ENCODE data around the gene TSPAN16. TPM values are rescaled to one million over a fixed set of nuclear protein-coding genes. Genes with fewer than 3 reads are reported as not detected.
"Not testable (repeated sequence)": the region's sequence is repeated elsewhere in the genome, so short reads cannot be mapped to it uniquely, and the experiment has no call there.

Gene TSPAN16
- total RNA-seq, 2 donors from 2014 or later: not detected

GRCh38 chr19:11349171-11349570 lies 53.2 kb downstream of the TSPAN16 start:
- DNase-seq (no peak), ATAC-seq (no peak)
- Mint-ChIP-seq H3K36me3 (ENCODE audit: low read depth) (peaks cover 4% of the 10 kb centered on the region), H3K27ac (no peak overlapping the region), H3K4me1 (peaks cover 27% of the 10 kb centered on the region), H3K27me3 (no peaks in the 10 kb centered on the region), H3K4me3 (no peak overlapping the region)
- no peaks in the 10 kb centered on the region for H3K9me3 ChIP-seq (ENCODE audit: control insufficient read depth, low read length, poor library complexity, severe bottlenecking)

DNA sequence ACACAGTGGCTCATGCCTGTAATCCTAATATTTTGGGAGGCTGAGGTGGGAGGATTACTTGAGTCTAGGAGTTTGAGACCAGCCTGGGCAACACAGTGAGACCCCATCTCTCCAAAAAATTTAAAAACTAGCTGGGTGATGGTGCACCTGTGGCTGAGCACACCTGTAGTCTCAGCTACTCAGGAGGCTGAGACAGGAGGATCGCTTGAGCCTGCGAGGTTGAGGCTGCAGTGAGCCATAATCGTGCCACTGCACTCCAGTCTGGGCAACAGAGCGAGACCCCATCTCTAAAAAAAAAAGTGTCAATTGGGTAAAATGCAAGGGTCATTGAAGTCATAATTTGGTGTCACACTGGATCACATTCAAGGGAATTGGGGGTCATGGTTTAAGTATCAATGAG lies 58.1 kb downstream of the TSPAN16 start:
- not testable (repeated sequence) for H3K36me3 Mint-ChIP-seq (ENCODE audit: low read depth); ATAC-seq; DNase-seq; H3K9me3 ChIP-seq (ENCODE audit: control insufficient read depth, low read length, poor library complexity, severe bottlenecking); H3K27ac Mint-ChIP-seq
- H3K4me1 Mint-ChIP-seq: peaks cover 15% of the 10 kb centered on the region
- peak overlapping the region; percentile 86 for H3K4me3 Mint-ChIP-seq
- peaks cover 10% of the 10 kb centered on the region for H3K27me3 Mint-ChIP-seq

DNA sequence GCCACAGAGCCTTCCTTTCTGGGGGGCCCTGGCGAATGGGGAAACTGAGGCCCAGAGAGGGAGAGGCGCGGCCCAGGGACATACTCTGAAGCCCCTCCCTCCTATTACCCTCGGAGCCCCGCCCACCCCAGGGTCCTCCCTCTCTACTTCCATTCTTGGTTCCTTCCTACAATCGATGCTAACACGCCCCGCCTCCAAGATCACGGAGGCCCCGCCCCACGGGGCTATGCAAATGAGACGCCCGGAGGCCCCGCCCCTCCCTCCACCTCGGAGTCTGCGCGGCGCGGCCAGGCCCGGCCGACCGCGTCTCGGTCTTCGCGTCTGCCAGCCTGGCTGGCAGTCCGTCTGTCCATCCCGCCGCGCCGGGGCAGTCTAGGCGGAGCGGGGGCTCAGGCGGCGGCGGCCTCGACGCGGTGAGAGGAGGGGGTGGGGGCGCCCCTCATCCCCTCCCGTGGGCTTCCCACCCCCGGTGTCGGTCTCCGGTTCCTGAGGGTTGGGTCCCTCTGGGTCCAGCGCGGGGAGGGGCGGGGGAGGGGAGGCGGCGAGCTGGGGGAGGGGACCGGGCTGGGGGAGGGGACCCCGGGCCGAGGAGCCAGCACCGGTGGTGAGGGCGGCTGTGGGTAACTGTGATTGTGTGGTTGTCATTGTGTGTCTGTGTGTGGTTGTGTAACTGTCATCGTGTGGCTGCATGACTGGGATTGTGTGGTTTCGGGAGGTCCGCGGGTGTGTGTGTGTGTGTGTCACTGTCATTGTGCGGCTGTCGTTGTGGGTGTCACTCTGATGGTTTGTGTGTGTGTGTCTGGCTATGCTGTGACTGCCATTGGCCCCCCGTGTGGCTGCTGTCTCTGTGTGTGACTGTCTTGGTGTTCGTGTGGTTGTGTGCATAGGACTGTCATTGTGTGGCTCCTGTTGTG lies 59.5 kb downstream of the TSPAN16 start, which contains the start of gene PLPPR2:
Gene PLPPR2, plus strand, starts transcription at position 273 of the 914 bp plus-strand sequence. CDS start 2,242 bp downstream, outside the sequence.
- DNase-seq (peak; percentile 75 to 79 (median 79)), ATAC-seq (peak; percentile 99)
- H3K9me3 ChIP-seq (ENCODE audit: control insufficient read depth, low read length, poor library complexity, severe bottlenecking): no peaks in the 10 kb centered on the region
- H3K4me3 Mint-ChIP-seq: peak within 1 kb of the TSS; percentile 86
- no peaks in the 10 kb centered on the region for H3K36me3 Mint-ChIP-seq (ENCODE audit: low read depth)
- H3K27me3 Mint-ChIP-seq: peaks cover 10% of the 10 kb centered on the region
- H3K4me1 Mint-ChIP-seq: peaks cover 17% of the 10 kb centered on the region
- peak within 1 kb of the TSS; percentile 14 for H3K27ac Mint-ChIP-seq

- Mint-ChIP-seq H3K27me3 (peaks cover 10% of the 10 kb centered on the region), H3K36me3 (ENCODE audit: low read depth) (no peaks in the 10 kb centered on the region), H3K4me3 (peak overlapping the region; percentile 86), H3K4me1 (peaks cover 17% of the 10 kb centered on the region), H3K27ac (peak overlapping the region; percentile 14)
- DNase-seq: no peak
- H3K9me3 ChIP-seq (ENCODE audit: control insufficient read depth, low read length, poor library complexity, severe bottlenecking): no peaks in the 10 kb centered on the region
- ATAC-seq: no peak
Observed at GRCh38 chr19:11356074-11356397, 60.1 kb downstream of the TSPAN16 start.

DNA sequence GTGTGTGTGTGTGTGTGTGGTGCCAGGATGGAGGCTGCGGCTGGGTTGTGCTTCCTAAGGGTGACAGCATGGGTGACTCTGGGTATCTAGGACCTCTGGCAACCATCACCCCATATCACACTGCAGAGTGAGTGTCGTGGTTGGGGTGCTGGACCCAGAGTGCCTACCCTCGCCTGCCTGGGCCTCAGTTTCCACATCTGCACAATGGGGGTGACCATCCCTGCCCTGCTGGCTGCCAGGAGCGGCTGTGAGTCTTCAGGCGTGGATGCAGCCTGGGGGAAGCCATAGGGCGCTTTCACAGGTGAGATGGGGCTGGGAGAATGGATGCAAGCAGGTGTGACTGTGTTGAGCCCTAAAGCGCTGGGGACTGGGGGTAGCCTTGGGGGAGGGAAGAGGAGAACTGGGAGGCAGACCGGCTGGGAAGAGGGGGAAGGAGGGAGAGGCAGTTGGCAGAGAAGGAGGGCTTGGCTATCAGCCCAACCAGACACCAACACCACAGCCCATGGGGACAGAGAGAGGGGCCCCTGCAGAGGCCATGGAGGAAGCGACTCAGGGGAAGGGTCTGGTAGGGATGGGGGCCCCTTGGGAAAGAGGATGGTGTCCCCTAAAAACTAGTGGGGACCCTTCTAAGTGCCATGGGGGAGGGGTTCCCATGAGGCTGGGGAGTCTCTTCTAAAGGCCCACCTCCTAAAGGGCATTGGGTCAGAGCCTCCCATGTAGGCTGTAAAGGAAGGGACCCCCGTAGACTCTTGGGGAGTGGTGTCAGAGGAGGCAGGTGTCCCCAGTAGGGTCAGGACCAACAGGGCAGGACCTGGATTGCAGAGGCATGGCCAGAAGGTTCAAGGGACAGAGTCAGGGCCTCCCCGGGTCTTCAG lies 61.0 kb downstream of the TSPAN16 start:
- Mint-ChIP-seq H3K4me3 (peak overlapping the region; percentile 19), H3K27ac (no peak overlapping the region)

GRCh38 chr19:11359421-11359820 lies 63.5 kb downstream of the TSPAN16 start:
- H3K4me1 Mint-ChIP-seq: peaks cover 17% of the 10 kb centered on the region
- ATAC-seq: no peak
- no peak for DNase-seq
- H3K27ac Mint-ChIP-seq: no peak overlapping the region
- no peaks in the 10 kb centered on the region for H3K9me3 ChIP-seq (ENCODE audit: control insufficient read depth, low read length, poor library complexity, severe bottlenecking)
- peaks cover 10% of the 10 kb centered on the region for H3K27me3 Mint-ChIP-seq
- no peak overlapping the region for H3K4me3 Mint-ChIP-seq
- no peaks in the 10 kb centered on the region for H3K36me3 Mint-ChIP-seq (ENCODE audit: low read depth)

More for the DNA sequence above, 61.0 kb downstream of the TSPAN16 start:
- no peak for ATAC-seq
- Mint-ChIP-seq H3K27me3 (peaks cover 10% of the 10 kb centered on the region), H3K36me3 (ENCODE audit: low read depth) (no peaks in the 10 kb centered on the region), H3K4me1 (peaks cover 17% of the 10 kb centered on the region)
- H3K9me3 ChIP-seq (ENCODE audit: control insufficient read depth, low read length, poor library complexity, severe bottlenecking): no peaks in the 10 kb centered on the region
- no peak for DNase-seq

GRCh38 chr19:11361037-11361770 lies 65.2 kb downstream of the TSPAN16 start:
- no peak for DNase-seq
- no peak for ATAC-seq

DNA sequence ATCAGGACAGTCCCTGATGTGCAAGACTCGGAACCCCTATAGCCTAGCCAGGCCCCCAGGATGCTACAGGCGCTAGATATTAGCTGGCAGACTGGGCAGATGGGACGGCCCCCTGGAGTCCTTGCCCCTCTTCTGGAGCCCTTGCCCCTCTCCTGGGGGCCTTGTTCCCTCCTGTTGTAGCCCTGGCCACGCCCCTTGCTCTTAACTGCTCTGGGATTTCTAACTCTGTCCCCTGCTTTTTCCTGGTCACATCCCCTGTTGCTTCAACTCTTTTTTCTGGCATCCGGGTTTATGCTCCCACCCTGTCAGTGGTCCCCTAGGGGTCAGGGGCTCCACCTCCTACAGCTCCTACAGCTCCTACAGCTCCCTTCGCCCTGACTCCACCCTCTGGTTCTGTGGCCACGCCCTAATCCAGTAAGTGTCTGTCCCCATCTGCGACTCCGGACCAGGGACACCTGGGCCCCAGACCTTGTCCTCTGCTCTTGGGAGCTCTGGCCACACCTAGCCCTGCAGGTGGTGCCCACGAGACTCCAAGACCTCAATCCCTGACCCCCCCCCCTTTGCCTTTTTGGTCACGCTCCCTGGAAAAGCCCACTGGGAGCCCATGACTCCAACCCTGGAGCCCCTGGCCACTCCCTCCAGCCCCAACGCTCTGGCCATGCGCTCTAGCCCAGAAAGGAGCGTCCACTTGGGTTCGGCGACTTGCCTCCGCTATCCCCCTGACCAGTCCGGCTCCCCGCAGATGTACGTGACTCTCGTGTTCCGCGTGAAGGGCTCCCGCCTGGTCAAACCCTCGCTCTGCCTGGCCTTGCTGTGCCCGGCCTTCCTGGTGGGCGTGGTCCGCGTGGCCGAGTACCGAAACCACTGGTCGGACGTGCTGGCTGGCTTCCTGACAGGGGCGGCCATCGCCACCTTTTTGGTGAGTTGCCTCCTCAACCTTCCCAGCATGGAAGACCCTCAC lies 66.1 kb downstream of the TSPAN16 start:
- DNase-seq (no peak), ATAC-seq (no peak)
- no peak overlapping the region for H3K27ac Mint-ChIP-seq
- H3K36me3 Mint-ChIP-seq (ENCODE audit: low read depth): no peaks in the 10 kb centered on the region
- no peaks in the 10 kb centered on the region for H3K27me3 Mint-ChIP-seq
- no peaks in the 10 kb centered on the region for H3K9me3 ChIP-seq (ENCODE audit: control insufficient read depth, low read length, poor library complexity, severe bottlenecking)
- peaks cover 10% of the 10 kb centered on the region for H3K4me1 Mint-ChIP-seq
- H3K4me3 Mint-ChIP-seq: no peak overlapping the region

More at GRCh38 chr19:11361037-11361770, 65.2 kb downstream of the TSPAN16 start:
- H3K9me3 ChIP-seq (ENCODE audit: control insufficient read depth, low read length, poor library complexity, severe bottlenecking): no peaks in the 10 kb centered on the region
- peaks cover 12% of the 10 kb centered on the region for H3K4me1 Mint-ChIP-seq
- peaks cover 4% of the 10 kb centered on the region for H3K27me3 Mint-ChIP-seq
- no peaks in the 10 kb centered on the region for H3K36me3 Mint-ChIP-seq (ENCODE audit: low read depth)
- no peak overlapping the region for H3K4me3 Mint-ChIP-seq
- H3K27ac Mint-ChIP-seq: no peak overlapping the region

- ATAC-seq (no peak), DNase-seq (no peak)
- H3K4me1 Mint-ChIP-seq: peaks cover 6% of the 10 kb centered on the region
Observed at GRCh38 chr19:11363881-11364280, 67.9 kb downstream of the TSPAN16 start.

GRCh38 chr19:11364296-11364904 lies 68.4 kb downstream of the TSPAN16 start:
- ATAC-seq: no peak
- no peaks in the 10 kb centered on the region for H3K27me3 Mint-ChIP-seq
- H3K4me3 Mint-ChIP-seq: no peak overlapping the region
- H3K4me1 Mint-ChIP-seq: peaks cover 2% of the 10 kb centered on the region
- H3K27ac Mint-ChIP-seq: no peak overlapping the region
- DNase-seq: no peak
- H3K36me3 Mint-ChIP-seq (ENCODE audit: low read depth): no peaks in the 10 kb centered on the region
- no peaks in the 10 kb centered on the region for H3K9me3 ChIP-seq (ENCODE audit: control insufficient read depth, low read length, poor library complexity, severe bottlenecking)

More at GRCh38 chr19:11363881-11364280, 67.9 kb downstream of the TSPAN16 start:
- no peaks in the 10 kb centered on the region for H3K9me3 ChIP-seq (ENCODE audit: control insufficient read depth, low read length, poor library complexity, severe bottlenecking)
- no peaks in the 10 kb centered on the region for H3K27me3 Mint-ChIP-seq
- no peak overlapping the region for H3K4me3 Mint-ChIP-seq
- H3K27ac Mint-ChIP-seq: no peak overlapping the region
- H3K36me3 Mint-ChIP-seq (ENCODE audit: low read depth): no peaks in the 10 kb centered on the region

- no peaks in the 10 kb centered on the region for H3K9me3 ChIP-seq (ENCODE audit: control insufficient read depth, low read length, poor library complexity, severe bottlenecking)
- H3K27ac Mint-ChIP-seq: no peak overlapping the region
- DNase-seq (no peak), ATAC-seq (no peak)
- no peaks in the 10 kb centered on the region for H3K27me3 Mint-ChIP-seq
- no peak overlapping the region for H3K4me3 Mint-ChIP-seq
- peaks cover 2% of the 10 kb centered on the region for H3K4me1 Mint-ChIP-seq
- no peaks in the 10 kb centered on the region for H3K36me3 Mint-ChIP-seq (ENCODE audit: low read depth)
Observed at GRCh38 chr19:11364935-11365334, 69.0 kb downstream of the TSPAN16 start.

Data from T-helper 17 cell (primary cell).